HG03460 (cell line): ENCODE data around the gene DEFB112.

ENCODE experiments used
- ATAC-seq: cut with Tn5 transposase; IDR thresholded peaks from one replicate; pipeline ENCODE4 v1.9.1; 2021; ENCODE audit not compliant: unreplicated experiment

Gene DEFB112

GRCh38 chr6:50049829-50050228 lies at the start of gene DEFB112:
Gene DEFB112, minus strand, starts transcription at chr6:50049929. Its CDS starts 60 bp downstream, at chr6:50049869.
- no peak for ATAC-seq

- no peak for ATAC-seq
Measured at GRCh38 chr6:50098641-50098993, 48.9 kb upstream of the DEFB112 start.

- no peak for ATAC-seq
Measured at GRCh38 chr6:50097966-50098640, 48.4 kb upstream of the DEFB112 start.

GRCh38 chr6:50096296-50096695 lies 46.6 kb upstream of the DEFB112 start:
- no peak for ATAC-seq

- ATAC-seq: no peak
Measured at GRCh38 chr6:50093938-50094272, 44.2 kb upstream of the DEFB112 start.

GRCh38 chr6:50093116-50093937 lies 43.6 kb upstream of the DEFB112 start:
- ATAC-seq: no peak

- ATAC-seq: no peak
Measured at GRCh38 chr6:50091641-50092040, 41.9 kb upstream of the DEFB112 start.

GRCh38 chr6:50089911-50090310 lies 40.2 kb upstream of the DEFB112 start:
- ATAC-seq: no peak

- ATAC-seq: no peak
Measured at GRCh38 chr6:50087231-50087954, 37.7 kb upstream of the DEFB112 start.

GRCh38 chr6:50077385-50077784 lies 27.7 kb upstream of the DEFB112 start:
- no peak for ATAC-seq

GRCh38 chr6:50076431-50076830 lies 26.7 kb upstream of the DEFB112 start:
- ATAC-seq: no peak

- ATAC-seq: no peak
Measured at GRCh38 chr6:50071921-50072320, 22.2 kb upstream of the DEFB112 start.

GRCh38 chr6:50070101-50070500 lies 20.4 kb upstream of the DEFB112 start:
- ATAC-seq: no peak

GRCh38 chr6:50062051-50062450 lies 12.3 kb upstream of the DEFB112 start:
- ATAC-seq: no peak

GRCh38 chr6:50056242-50056641 lies 6.5 kb upstream of the DEFB112 start:
- ATAC-seq: no peak

- no peak for ATAC-seq
Measured at GRCh38 chr6:50047026-50047425, 2.7 kb downstream of the DEFB112 start.

GRCh38 chr6:50030777-50031562 lies 18.8 kb downstream of the DEFB112 start:
- no peak for ATAC-seq

- no peak for ATAC-seq
Measured at GRCh38 chr6:50030350-50030749, 19.4 kb downstream of the DEFB112 start.

- no peak for ATAC-seq
Measured at GRCh38 chr6:50025258-50025657, 24.5 kb downstream of the DEFB112 start.

- no peak for ATAC-seq
Measured at GRCh38 chr6:50021894-50022293, 27.8 kb downstream of the DEFB112 start, which contains the start of gene DEFB110. Gene DEFB110, minus strand, starts transcription at chr6:50021994. Its CDS starts 59 bp downstream, at chr6:50021935.

- no peak for ATAC-seq
Measured at GRCh38 chr6:50007819-50008218, 41.9 kb downstream of the DEFB112 start.
